HepG2 (cell line): ENCODE results near the gene MTM1.

Experiments
- CC2D1A ChIP-seq: sonication (generic); formaldehyde crosslinking; IDR thresholded peaks from 2 replicates; pipeline ENCODE4 v1.8.1; 2023; ENCODE audit warnings: mild to moderate bottlenecking, missing genetic modification reagents
- CEBPZ ChIP-seq: IDR thresholded peaks from 2 replicates; pipeline ENCODE4 v1.6.1; 2012; ENCODE audit warnings: low read length, improper control_type of control experiment
- GTF2F1 ChIP-seq: fragments of 150-350 bp; IDR thresholded peaks from 2 replicates; pipeline ENCODE4 v1.6.1; 2014; ENCODE audit warnings: low read length
- NFIC ChIP-seq: IDR thresholded peaks from 2 replicates; pipeline ENCODE4 v1.6.1; 2012; ENCODE audit warnings: mild to moderate bottlenecking, low read length, inconsistent platforms
- PCBP1 ChIP-seq: fragments of 200-400 bp; formaldehyde crosslinking; IDR thresholded peaks from 2 replicates; pipeline ENCODE4 v1.6.1; 2017; ENCODE audit warnings: mild to moderate bottlenecking, low read depth, low read length, borderline replicate concordance
- SIN3A ChIP-seq: IDR thresholded peaks from 2 replicates; pipeline ENCODE4 v1.6.1; 2011; ENCODE audit warnings: low read depth, mild to moderate bottlenecking, control low read depth, low read length, borderline replicate concordance
- SP1 ChIP-seq, 2 experiments: fragments of 450-650 bp in 1 of 2; sonication (generic) in 1 of 2; formaldehyde crosslinking in 1 of 2; IDR thresholded peaks; 2 replicates each; pipeline versions ENCODE4 v1.4.0 to v1.6.1; 2016 to 2020; ENCODE audit warnings: missing genetic modification reagents in 1 of 2
- SRF ChIP-seq: IDR thresholded peaks from 2 replicates; pipeline ENCODE4 v1.6.1; 2011; ENCODE audit warnings: mild to moderate bottlenecking, low read depth, low read length, moderate library complexity
- ZZZ3 ChIP-seq: sonication (generic); formaldehyde crosslinking; IDR thresholded peaks from 2 replicates; pipeline ENCODE4 v1.4.0; 2020; ENCODE audit warnings: missing genetic modification reagents, mild to moderate bottlenecking, borderline replicate concordance
- TF ChIP-seq, protein P1 (sequence below): sonication (generic); formaldehyde crosslinking; IDR thresholded peaks from 2 replicates; pipeline ENCODE4 v1.5.0; 2020; ENCODE audit warnings: mild to moderate bottlenecking, missing genetic modification reagents, moderate library complexity

- TF ChIP-seq, protein P1, sequence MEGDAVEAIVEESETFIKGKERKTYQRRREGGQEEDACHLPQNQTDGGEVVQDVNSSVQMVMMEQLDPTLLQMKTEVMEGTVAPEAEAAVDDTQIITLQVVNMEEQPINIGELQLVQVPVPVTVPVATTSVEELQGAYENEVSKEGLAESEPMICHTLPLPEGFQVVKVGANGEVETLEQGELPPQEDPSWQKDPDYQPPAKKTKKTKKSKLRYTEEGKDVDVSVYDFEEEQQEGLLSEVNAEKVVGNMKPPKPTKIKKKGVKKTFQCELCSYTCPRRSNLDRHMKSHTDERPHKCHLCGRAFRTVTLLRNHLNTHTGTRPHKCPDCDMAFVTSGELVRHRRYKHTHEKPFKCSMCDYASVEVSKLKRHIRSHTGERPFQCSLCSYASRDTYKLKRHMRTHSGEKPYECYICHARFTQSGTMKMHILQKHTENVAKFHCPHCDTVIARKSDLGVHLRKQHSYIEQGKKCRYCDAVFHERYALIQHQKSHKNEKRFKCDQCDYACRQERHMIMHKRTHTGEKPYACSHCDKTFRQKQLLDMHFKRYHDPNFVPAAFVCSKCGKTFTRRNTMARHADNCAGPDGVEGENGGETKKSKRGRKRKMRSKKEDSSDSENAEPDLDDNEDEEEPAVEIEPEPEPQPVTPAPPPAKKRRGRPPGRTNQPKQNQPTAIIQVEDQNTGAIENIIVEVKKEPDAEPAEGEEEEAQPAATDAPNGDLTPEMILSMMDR (CRISPR knock-in tag) = no peak
- TF ChIP-seq GTF2F1 (no peak), CC2D1A (CRISPR knock-in tag) (no peak), SP1 (IDR thresholded peaks at IDR 0.05) (no peak), SP1 (CRISPR knock-in tag; IDR thresholded peaks at IDR 0.05) (no peak), ZZZ3 (CRISPR knock-in tag) (no peak), SRF (no peak), SIN3A (no peak), NFIC (no peak), PCBP1 (no peak), CEBPZ (no peak)
Observed at GRCh38 chrX:150573702-150574101, 5.3 kb downstream of the MTM1 start.
